GM13976 (cell line): ENCODE data around the gene HPSE2.
A peak's percentile ranks its signal among the peaks of the same experiment; 100 is the strongest.
"Not testable (repeated sequence)": the region's sequence is repeated elsewhere in the genome, so short reads cannot be mapped to it uniquely, and the experiment has no call there.

ENCODE experiments used
- DNase-seq: peaks from one replicate; pipeline ENCODE4 v3.0.0; 2012; ENCODE audit warnings: low spot score
- in situ Hi-C: fragments of 300-500 bp; cut with MboI; formaldehyde crosslinking; loops from one replicate; pipeline ENCODE4 v1.12.0; 2022; ENCODE audit warnings: low sequenced_read_pairs, mixed read lengths, inconsistent platforms; ENCODE audit not compliant: unreplicated experiment
- TF ChIP-seq, protein P1 (sequence below): IDR thresholded peaks from 2 replicates; pipeline ENCODE4 v1.5.1; 2012; ENCODE audit warnings: borderline replicate concordance, mild to moderate bottlenecking; ENCODE audit not compliant: insufficient read depth; ENCODE audit errors: extremely low read depth, missing control alignments, control extremely low read depth

The HPSE2 gene

DNA sequence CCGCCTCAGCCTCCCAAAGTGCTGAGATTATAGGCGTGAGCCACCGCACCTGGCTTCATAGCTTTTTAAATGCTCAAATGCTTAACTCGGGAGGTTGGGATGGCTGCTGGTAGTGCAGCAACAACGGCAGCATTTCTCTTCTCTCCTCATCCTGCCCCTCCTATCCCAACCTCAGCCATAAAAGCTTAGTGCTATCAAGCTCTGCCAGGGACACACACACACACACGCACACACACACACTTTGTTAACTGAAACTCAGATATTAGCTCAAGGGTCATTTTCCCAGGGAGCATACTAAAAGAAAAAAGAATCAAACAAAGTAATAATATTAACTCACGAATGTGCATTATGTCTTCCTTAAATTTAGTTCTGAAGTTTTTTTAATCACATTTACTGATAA lies 725.9 kb downstream of the HPSE2 start:
- DNase-seq = no peak
- TF ChIP-seq, protein P1, sequence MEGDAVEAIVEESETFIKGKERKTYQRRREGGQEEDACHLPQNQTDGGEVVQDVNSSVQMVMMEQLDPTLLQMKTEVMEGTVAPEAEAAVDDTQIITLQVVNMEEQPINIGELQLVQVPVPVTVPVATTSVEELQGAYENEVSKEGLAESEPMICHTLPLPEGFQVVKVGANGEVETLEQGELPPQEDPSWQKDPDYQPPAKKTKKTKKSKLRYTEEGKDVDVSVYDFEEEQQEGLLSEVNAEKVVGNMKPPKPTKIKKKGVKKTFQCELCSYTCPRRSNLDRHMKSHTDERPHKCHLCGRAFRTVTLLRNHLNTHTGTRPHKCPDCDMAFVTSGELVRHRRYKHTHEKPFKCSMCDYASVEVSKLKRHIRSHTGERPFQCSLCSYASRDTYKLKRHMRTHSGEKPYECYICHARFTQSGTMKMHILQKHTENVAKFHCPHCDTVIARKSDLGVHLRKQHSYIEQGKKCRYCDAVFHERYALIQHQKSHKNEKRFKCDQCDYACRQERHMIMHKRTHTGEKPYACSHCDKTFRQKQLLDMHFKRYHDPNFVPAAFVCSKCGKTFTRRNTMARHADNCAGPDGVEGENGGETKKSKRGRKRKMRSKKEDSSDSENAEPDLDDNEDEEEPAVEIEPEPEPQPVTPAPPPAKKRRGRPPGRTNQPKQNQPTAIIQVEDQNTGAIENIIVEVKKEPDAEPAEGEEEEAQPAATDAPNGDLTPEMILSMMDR = no peak
- in situ Hi-C loops = no loop called here

DNA sequence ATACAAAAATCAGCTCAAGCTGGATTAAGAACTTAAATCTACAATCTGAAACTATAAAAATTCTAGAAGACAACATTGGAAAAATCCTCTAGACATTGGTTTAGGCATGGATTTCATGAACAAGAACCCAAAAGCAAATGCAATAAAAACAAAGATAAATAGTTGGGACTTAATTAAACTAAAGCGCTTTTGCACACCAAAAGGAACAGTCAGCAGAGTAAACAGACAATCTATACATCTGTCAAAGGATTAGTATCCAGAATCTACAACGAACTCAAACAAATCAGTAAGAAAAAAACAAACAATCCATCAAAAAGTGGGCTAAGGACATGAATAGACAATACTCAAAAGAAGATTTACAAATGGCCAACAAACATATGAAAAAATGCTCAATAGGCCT lies 733.1 kb downstream of the HPSE2 start:
- in situ Hi-C loops, DNase-seq: not testable (repeated sequence)

DNA sequence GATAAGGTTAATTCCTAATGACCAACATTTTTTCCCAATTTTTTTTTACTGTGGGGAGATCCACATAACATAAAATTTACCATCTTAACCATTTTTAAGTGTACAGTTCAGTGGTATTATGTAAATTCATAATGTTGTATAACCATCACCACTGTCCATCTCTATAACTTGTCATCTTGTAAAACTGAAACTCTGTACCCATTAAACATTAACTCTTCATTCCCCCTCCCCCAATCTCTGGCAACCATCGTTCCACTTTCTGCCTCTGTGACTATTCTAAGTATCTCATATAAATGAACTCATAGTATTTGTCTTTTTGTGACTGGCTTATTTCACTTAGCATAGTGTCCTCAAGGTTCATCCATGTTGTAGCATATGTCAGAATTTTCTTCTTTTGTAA lies 742.9 kb downstream of the HPSE2 start:
- no peak for DNase-seq
- in situ Hi-C loops = no loop called here
- TF ChIP-seq, protein P1 = no peak

DNA sequence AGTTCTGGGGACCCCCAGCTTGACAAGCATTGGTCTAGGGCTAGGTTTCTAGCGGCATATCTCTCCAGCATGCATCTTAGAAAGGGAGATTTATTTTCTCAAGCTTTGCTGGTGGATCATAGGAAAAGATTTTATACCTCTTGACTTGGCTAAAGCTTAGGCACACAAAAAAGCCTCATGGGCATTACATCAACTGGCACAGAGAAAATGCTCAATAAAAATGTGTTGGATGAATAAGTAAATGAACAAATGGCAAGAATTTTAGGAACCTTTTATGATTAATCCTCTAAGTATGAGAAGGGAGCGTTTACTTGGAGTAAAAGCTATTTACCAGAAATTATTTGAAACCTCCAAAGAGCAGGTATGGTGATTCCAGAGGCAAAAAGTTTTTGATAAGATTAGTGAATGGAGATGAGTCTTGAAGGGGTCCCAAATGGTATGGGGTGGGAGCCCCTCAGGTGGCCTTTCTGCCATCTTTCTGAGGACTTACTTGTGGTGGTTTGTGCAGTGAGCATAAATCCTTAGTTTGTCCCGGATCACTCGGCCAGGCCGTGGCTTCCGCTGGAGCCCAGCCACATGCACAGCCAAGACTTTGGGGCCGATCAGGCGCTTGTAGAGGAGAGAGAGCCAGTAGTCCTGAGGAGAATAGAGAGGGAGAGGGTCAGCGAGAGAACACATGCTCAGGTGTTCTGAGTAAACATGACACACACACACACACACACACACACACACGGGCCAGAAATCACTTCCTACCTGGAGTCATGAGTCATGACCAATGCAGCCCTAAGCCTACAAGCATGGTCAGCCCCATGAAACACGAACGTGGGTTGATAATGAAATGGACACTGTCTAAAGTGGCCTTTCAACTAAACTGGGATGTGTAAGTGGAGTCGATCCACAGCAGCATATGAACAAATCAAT lies 745.8 kb downstream of the HPSE2 start:
- no peak for DNase-seq
- TF ChIP-seq, protein P1 = no peak
- in situ Hi-C loops = no loop called here

DNA sequence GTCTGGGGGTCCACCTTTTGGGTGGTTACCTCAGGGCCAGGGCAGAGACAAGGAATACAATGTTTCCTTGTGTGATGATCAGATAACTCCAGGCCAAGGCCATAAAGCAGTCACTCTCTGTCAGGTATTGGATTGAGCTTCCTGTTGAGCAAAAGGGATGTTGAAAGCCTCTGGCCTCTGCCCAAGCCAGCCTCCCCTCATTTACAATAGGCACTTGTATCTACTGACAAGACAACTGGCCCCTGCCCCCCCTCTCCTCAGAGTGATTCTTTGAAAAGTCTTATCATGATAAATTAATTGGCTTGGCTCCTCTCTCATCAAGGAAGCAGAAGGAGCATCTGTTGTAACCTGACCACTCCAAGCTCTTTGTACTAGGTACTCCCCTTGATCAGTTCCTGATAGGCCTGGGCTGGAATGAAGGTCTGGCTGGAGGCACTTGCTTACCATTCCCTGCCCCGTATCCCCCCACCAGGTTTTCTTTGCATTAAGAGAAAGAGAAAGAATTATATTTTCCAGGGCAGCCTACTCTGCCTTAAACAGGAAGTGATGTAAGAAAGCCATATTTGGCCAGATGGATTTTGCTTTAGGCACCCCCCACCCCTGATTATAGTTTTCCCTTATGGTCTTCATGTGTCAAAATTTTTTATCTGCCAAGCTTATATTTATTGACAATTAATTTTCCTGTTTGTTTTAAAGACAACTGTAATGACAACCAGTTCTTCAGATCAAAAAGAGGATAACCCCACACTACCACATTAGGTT lies 746.8 kb downstream of the HPSE2 start:
- in situ Hi-C loops = no loop called here
- TF ChIP-seq, protein P1 = no peak
- no peak for DNase-seq

DNA sequence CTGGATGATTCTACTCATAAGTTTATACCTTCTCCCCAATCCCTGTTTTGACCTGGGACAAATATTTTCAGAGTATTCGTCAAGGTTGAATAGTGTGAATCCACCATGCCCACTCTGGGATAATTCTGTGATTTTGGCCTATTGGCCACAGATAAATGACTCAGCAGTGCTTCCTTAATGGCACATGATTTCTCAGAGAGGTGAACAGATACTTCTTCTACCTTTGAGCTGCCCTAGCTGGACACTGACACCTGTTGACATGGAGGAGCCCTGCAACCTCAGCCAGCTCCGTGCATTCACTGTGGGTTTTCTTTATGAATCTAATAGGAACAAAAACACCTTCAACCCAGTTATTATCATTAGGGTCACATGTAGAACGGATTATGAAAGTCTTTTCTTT lies 748.0 kb downstream of the HPSE2 start:
- DNase-seq = no peak
- TF ChIP-seq, protein P1 = peak; percentile 4
- in situ Hi-C loops = no loop called here

DNA sequence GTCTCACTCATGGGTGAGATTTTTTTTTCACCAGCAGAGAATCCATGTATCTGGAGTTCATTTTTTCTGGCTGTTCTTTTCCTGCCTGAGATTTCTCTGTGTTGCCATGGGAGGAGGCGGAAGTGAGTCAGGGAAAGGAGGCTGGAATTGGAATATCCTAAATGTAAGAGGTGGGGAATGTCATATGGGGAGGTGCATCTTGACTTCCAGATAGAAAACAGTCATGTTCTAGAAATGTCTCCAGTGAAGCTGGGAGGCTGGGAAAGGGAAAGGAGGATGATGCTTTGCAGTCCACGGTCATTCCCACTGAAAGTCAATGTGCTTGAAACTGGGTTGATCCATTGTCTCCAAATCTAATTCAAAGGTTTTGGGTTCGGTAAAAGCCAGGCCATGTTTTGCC lies 749.2 kb downstream of the HPSE2 start:
- no peak for DNase-seq
- in situ Hi-C loops = no loop called here
- TF ChIP-seq, protein P1 = no peak
